GM12874 (cell line): ENCODE data around the gene ABCE1.

Source experiments
- CTCF ChIP-seq: IDR thresholded peaks from 2 replicates; pipeline ENCODE4 v1.5.1; 2011; ENCODE audit warnings: low read depth, mild to moderate bottlenecking, control low read depth, low read length, moderate library complexity; ENCODE audit not compliant: insufficient read depth

Gene ABCE1

DNA sequence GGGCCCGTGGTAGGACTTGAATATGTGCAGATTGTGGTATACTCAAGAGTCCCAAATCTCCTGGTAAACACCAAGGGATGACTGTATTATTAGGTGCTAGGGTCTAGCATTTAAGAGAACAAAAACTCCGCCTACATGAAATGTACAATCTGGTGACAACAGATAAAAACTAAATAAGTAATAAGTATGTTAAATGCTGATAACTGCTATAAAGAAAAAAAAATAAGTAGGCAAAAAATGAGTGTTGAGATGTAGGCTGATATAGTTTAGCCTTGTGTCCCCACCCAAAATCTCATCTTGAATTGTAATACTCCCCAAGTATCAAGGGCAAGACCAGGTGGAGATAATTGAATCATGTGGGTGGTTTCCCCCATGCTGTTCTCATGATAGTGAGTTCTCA is 58.9 kb downstream of the ABCE1 start:
- TF ChIP-seq CTCF: no peak

- TF ChIP-seq CTCF: no peak
These were observed 63.4 kb downstream of the ABCE1 start for GRCh38 chr4:145161549-145161948.

GRCh38 chr4:145167887-145168286 is 69.8 kb downstream of the ABCE1 start:
- TF ChIP-seq CTCF: no peak

DNA sequence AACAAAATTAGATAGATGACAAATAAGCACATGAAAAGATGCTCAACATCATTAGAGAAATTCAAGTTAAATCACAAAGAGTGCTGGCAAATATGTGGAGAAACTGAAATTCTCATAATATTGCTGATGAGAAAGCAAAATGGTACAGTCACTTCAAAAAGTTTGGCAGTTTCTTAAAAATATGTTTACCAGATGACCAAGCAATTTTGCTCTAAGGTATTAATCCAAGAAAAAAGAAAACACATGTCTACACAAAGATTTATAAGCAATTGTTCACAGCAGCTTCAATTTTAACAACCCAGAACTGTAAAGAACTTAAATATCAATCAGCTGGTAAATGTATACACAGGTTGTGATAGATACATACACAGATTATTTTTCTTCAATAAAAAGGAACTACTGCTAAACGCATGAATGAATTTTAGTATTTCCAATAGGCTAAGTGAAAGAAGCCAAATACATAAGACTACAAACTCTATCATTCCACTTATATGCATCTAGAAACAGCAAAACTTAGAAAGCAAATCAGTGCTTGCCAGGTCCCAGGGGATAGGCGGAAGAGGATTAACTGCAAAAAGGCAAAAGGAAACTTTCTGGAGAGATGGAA is 70.6 kb downstream of the ABCE1 start:
- TF ChIP-seq CTCF: no peak

DNA sequence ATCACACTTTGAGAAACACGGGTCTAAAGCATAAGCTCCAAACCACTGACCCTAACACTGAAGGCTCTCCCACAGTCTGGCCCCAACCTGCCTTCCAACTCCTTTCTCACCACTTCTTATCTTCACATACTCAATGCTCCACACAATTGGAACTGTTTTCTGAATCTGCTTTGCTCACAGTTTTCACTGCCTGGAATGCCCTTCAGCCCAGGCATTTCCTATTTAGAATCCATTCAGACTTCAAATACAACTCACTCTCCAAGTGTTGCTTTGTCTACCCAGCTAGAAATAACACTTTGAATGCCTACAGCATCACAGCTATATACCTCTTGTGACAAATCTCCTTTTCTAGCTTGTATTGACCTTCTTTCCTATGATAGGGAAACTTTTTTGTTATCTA is 72.1 kb downstream of the ABCE1 start:
- TF ChIP-seq CTCF: no peak

GRCh38 chr4:145171911-145172310 is 73.8 kb downstream of the ABCE1 start:
- no peak for TF ChIP-seq CTCF

DNA sequence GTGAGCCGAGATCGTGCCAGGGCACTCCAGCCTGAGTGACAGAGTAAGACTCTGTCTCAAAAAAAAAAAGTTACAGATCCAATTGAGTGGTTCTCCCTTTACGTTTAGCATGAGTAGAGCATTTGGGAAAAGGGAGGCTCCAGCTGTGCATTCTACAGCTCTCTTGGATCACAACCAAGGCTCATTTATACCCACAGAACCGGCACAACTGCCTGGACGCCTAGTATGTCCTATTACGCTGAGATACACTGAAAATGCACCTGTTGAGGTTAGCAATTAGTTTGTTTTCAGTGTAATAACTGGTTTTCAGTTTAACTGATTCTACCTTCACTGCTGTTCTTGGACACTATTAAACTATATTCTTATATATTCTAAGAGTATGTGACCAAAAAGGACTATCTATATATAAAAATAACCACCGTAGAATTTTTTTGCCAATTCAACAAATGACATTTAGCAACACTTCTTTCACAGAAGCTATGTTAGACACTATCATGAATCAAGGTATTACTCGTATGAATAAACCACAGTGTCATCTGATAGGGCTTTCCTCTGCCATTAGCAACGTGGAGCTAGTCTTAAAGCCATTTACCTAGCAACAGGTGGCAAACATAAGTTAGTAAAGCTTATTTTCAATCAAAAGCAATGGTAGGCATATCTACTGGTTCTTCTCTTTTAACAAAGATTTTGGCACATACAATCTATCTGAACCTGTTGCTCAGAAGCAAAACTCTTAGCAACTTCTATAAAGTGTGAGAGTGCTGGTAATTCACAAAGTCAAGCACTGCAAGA is 78.7 kb downstream of the ABCE1 start:
- no peak for TF ChIP-seq CTCF
